HG03108 (cell line): Measurements from ENCODE around the gene PLEKHH3.
"Not testable (repeated sequence)": the region's sequence is repeated elsewhere in the genome, so short reads cannot be mapped to it uniquely, and the experiment has no call there.

Experiments used
- ATAC-seq: cut with Tn5 transposase; IDR thresholded peaks from one replicate; pipeline ENCODE4 v1.9.1; 2021; ENCODE audit warnings: moderate library complexity; ENCODE audit not compliant: unreplicated experiment

PLEKHH3 gene

DNA sequence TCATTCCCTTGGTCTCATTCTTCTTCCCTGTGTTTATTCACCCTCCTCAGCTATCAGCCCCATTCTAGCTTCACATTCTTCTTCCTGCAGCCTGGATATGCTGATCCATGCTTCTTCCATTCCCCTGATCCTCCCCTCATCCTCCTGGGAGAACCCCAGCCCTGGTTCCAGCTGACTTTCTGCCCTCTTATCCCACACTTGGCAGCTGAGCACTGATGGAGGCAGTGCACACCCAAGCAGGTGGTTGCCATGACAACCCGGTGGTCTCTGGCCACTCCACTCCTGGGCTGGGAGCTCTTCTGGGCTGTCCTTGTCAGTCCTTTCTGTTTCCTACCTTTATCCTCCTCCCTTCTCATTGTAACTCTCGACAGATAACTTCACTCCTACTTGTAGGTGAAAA is 34.5 kb downstream of the PLEKHH3 start:
- no peak for ATAC-seq

GRCh38 chr17:42640121-42640520 is 36.7 kb downstream of the PLEKHH3 start:
- ATAC-seq: no peak

DNA sequence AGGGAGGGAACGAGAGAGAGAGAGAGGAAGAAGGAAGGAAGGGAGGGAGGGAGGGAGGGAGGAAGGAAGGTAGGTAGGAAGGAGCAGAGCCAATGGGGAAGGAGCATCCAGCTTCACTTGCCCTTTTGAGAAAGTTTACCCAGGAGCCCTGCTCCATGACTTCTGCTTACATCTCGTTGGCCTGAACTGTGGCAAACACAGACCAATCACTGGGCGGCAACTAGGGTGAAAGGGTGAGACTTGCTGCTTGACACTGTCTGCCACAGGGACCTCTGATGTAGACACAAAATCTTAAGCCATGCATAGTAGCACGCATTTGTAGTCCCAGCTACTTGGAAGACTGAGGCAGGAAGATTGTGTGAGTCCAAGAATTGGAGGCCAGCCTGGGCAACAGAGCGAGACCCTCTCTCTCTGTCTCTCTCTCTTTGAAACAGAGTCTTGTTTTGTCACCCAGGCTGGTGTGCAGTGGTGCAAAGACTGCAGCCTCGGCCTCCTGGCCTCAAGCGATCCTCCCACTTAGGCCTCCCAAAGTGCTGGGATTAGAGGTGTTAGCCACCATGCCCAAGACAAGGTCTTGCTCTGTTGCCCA is 37.2 kb downstream of the PLEKHH3 start:
- no peak for ATAC-seq

GRCh38 chr17:42632949-42633444 is 43.8 kb downstream of the PLEKHH3 start:
- no peak for ATAC-seq

GRCh38 chr17:42629411-42630009 is 47.3 kb downstream of the PLEKHH3 start:
- no peak for ATAC-seq

DNA sequence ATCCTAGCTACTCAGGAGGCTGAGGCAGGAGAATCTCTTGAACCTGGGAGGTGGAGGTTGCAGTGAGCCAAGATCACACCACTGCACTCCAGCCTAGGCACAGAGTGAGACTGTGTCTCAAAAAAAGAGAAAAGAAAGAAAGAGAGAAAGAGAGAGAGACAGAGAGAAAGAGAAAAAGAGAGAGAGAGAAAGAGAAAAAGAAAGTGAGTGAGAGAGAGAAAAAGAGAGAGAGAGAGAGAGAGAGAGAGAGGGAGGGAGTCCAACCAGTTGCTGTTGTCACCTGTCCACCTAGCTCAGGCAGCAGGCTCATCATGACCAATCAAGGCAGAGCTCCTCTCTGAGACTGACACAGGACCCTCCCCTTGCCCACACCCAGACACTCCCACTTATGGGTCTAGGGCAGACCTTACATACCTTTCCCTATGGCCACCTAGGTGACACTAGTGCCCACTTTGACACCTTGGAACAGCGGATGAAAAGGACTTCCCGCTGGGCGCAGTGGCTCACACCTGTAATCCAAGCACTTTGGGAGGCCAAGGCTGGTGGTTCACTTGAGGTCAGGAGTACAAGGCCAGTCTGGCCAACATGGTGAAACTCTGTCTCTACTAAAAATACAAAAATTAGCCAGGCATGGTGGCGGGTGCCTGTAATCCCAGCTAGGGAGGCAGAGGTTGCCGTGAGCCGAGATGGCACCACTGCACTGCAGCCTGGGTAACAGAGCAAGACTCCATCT is 49.6 kb downstream of the PLEKHH3 start:
- not testable (repeated sequence) for ATAC-seq

DNA sequence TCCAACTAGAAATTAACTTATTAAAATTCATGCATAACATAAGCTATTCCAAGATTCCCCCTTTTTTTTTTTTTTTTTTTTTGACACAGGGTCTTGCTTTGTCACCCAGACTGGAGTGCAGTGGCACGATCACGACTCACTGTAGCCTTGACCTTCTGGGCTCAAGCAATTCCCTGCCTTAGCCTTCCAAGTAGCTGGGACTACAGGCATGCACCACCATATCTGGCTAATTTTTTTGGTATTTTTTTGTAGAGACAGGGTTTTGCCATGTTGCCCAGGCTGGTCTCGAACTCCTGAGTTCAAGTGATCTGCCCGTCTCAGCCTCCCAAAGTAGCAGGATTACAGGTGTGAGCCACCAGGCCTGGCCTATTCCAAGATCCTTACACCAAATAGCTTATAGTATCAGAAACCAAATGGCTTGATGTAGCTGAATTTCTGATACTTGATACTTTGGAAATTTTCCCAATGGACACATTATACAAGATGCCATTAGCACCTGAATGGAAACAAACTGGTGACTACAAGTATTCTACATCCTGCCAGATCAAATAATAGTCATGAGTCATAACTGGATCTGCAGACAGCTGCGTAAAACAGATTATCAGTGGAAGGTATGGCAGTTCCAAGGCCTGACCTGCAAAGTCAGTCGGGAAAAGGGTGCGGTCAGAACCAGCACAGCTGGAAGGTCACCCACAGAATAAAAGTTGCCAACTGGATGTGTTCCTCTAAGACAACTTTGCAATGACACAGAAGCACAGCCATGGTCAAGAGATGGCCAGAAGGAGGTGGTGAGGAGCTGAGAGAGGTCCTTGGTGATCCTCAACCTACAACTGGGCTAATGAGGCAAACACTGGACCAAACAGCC is 52.8 kb downstream of the PLEKHH3 start:
- no peak for ATAC-seq

GRCh38 chr17:42623271-42623670 is 53.5 kb downstream of the PLEKHH3 start:
- ATAC-seq: no peak

GRCh38 chr17:42621987-42622386 is 54.8 kb downstream of the PLEKHH3 start:
- not testable (repeated sequence) for ATAC-seq

GRCh38 chr17:42618442-42619150 is 58.2 kb downstream of the PLEKHH3 start:
- peak; percentile 78 for ATAC-seq

- ATAC-seq: no peak
These were observed 58.8 kb downstream of the PLEKHH3 start for GRCh38 chr17:42617956-42618431.
